Measurements from ENCODE around the gene MYCN.

MYCN gene

DNA sequence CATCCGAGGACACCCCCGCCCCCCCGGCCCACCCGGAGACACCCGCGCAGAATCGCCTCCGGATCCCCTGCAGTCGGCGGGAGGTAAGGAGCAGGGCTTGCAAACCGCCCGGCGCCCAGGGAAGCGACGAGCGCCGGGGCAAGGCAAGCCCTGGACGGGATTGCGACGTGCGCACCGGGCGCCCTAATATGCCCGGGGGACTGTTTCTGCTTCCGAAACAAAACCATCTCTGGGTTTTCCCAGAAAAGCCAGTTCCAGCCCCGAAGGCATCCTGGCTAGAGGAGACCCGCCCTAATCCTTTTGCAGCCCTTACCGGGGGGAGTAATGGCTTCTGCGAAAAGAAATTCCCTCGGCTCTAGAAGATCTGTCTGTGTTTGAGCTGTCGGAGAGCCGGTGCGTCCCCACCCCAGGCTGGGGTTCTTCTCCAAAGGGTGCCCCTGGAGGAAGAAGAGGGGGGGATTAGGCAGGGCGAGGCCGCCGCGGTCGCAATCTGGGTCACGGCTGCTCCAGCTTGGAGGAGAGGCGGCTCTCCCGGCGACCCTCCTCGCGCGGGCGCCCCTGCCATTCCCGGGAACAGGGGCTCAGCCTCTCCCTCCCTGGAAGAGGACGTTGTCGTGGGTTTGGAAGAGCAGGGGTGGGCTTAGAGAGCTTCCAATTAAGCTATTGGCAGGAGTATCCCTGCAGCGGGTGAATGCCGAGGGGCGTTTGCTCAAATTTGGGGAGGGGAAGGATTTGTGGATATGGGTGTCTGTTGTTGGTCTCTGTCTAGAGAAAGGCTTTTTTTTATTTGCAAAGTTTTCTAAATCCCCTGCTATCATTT is 521 bp downstream of the MYCN start:
- DNase-seq (ENCODE audit: extremely low read depth, low read depth), result no peak
- H3K4me3 ChIP-seq (replicated peaks; ENCODE audit: low read depth, low read length), result no peak overlapping the region; the same call in 1 of the 2 replicates
- TF ChIP-seq, protein P1, sequence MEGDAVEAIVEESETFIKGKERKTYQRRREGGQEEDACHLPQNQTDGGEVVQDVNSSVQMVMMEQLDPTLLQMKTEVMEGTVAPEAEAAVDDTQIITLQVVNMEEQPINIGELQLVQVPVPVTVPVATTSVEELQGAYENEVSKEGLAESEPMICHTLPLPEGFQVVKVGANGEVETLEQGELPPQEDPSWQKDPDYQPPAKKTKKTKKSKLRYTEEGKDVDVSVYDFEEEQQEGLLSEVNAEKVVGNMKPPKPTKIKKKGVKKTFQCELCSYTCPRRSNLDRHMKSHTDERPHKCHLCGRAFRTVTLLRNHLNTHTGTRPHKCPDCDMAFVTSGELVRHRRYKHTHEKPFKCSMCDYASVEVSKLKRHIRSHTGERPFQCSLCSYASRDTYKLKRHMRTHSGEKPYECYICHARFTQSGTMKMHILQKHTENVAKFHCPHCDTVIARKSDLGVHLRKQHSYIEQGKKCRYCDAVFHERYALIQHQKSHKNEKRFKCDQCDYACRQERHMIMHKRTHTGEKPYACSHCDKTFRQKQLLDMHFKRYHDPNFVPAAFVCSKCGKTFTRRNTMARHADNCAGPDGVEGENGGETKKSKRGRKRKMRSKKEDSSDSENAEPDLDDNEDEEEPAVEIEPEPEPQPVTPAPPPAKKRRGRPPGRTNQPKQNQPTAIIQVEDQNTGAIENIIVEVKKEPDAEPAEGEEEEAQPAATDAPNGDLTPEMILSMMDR (IDR thresholded peaks at IDR 0.05; ENCODE audit: low read depth, low read length, missing control alignments), result no peak

DNA sequence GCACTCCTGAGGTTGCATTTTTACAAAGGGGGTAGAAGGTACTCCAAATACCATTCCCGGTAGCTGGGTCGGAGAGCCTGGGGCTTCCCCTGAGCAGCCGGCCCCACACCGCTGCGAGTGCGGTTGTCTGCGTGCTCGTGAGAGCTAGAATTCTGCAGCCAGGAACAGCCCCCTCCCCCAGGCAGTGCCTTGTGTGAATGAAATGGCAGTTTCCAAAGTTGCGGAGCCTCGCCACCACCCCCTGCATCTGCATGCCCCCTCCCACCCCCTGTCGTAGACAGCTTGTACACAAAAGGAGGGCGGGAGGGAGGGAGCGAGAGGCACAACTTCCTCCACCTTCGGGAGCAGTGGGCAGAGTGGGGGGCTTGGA is 1.1 kb downstream of the MYCN start:
- TF ChIP-seq, protein P1 (IDR thresholded peaks at IDR 0.05; ENCODE audit: low read depth, low read length, missing control alignments), result no peak
- H3K4me3 ChIP-seq (replicated peaks; ENCODE audit: low read depth, low read length), result no peak overlapping the region; the same call in 1 of the 2 replicates
- DNase-seq (ENCODE audit: extremely low read depth, low read depth), result no peak

DNA sequence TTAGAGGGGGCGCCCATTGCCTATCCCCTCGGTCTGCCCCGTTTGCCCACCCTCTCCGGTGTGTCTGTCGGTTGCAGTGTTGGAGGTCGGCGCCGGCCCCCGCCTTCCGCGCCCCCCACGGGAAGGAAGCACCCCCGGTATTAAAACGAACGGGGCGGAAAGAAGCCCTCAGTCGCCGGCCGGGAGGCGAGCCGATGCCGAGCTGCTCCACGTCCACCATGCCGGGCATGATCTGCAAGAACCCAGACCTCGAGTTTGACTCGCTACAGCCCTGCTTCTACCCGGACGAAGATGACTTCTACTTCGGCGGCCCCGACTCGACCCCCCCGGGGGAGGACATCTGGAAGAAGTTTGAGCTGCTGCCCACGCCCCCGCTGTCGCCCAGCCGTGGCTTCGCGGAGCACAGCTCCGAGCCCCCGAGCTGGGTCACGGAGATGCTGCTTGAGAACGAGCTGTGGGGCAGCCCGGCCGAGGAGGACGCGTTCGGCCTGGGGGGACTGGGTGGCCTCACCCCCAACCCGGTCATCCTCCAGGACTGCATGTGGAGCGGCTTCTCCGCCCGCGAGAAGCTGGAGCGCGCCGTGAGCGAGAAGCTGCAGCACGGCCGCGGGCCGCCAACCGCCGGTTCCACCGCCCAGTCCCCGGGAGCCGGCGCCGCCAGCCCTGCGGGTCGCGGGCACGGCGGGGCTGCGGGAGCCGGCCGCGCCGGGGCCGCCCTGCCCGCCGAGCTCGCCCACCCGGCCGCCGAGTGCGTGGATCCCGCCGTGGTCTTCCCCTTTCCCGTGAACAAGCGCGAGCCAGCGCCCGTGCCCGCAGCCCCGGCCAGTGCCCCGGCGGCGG is 1.7 kb downstream of the MYCN start:
- DNase-seq (ENCODE audit: extremely low read depth, low read depth), result no peak
- no peak overlapping the region; the same call in 1 of the 2 replicates for H3K4me3 ChIP-seq (replicated peaks; ENCODE audit: low read depth, low read length)
- TF ChIP-seq, protein P1 (IDR thresholded peaks at IDR 0.05; ENCODE audit: low read depth, low read length, missing control alignments), result no peak

DNA sequence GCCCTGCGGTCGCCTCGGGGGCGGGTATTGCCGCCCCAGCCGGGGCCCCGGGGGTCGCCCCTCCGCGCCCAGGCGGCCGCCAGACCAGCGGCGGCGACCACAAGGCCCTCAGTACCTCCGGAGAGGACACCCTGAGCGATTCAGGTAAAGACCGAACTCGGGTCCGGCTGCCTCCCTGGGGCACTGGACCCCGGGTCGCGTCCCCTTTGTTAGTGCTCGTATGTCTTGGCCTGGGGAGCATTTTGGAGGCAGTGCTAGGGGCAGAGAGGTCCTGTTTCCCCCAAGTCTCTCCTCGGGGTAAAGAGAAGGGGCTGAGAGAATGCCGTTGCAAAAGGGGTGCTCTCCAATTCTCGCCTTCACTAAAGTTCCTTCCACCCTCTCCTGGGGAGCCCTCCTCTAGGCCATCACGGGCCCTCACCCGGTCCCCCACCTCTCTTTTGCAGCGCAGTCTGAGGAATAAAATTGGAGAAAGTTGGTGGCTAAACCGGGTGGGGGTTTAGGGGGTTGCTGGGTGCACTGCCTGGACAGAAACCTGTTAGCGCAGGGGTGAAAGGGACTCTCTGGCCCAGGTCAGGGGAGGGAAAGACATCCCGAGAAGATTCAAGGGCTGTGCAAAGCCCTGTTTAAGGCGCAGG is 2.5 kb downstream of the MYCN start:
- TF ChIP-seq, protein P1 (IDR thresholded peaks at IDR 0.05; ENCODE audit: low read depth, low read length, missing control alignments), result no peak
- DNase-seq (ENCODE audit: extremely low read depth, low read depth), result no peak
- H3K4me3 ChIP-seq (replicated peaks; ENCODE audit: low read depth, low read length), result no peak overlapping the region; the same call in 1 of the 2 replicates

DNA sequence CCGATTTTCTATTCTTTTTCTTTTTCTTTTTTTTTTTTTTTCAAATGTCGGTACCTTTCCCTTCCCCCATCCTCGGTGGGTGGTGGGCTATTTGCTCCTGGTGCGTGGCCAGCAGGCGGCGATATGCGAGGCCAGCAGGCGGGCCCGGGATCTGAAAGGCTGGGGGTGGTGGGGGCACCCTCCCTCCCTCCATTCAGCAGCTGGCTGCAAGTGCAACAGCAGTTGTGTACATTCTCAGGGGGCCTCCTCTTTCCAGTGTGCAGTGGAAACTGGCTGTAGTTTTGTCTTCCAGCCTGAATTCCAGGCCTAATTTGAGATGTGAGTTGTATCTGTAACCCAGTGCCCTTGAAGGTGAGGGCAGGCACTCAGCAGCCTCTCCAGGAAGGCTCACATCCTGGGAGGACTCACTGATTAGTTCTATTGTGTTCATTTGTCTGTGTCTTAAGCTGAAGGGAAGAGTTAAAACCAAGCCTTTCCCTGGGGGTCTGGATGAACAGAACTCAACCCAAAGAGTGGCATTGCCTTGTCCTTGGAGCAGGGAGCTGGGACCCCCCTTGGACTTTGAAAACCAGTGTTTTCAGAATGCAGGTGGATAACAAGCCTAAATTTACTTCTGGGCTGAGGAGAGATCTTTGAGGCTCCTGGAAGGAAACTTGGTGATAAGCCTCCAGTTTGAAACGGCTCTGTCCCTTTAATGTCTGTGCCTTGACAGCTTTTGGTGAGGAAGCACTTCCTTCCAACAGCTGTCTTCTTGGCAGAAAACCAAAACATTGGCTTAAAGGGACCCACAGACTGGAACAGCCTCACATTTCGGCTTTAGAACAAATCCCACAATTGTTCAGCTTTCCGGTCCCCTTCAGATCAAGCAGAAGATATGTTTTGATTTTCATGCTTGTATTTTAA is 3.3 kb downstream of the MYCN start:
- DNase-seq (ENCODE audit: extremely low read depth, low read depth), result no peak
- no peak overlapping the region; the same call in 1 of the 2 replicates for H3K4me3 ChIP-seq (replicated peaks; ENCODE audit: low read depth, low read length)
- TF ChIP-seq, protein P1 (IDR thresholded peaks at IDR 0.05; ENCODE audit: low read depth, low read length, missing control alignments), result peak; percentile 72

All from HFF-Myc (cell line).